ENCODE measurements around the gene PHACTR3. TPM values are rescaled to one million over a fixed set of nuclear protein-coding genes. Genes with fewer than 3 reads are reported as not detected.

Gene PHACTR3
- total RNA-seq, 4 donors from 2014 or later: 0.54 to 0.81 (median 0.59) TPM; not detected in 1

- ATAC-seq: no peak
- no peak overlapping the region for H3K27ac ChIP-seq
- no peak overlapping the region for H3K4me3 ChIP-seq
- TF ChIP-seq EP300 (IDR thresholded peaks at IDR 0.05) (no peak), CTCF (IDR thresholded peaks at IDR 0.05) (no peak), POLR2A (IDR thresholded peaks at IDR 0.05) (no peak), POLR2AphosphoS5 (IDR thresholded peaks at IDR 0.05) (no peak)
- whole genome bisulfite sequencing, 2 donors (ENCODE audit: low coverage in 1 of 2): 43 to 60% methylated on average over 6 of the region's 7 CpGs
- H3K4me1 ChIP-seq: peaks cover 0 to 10% (median 0%) of the 10 kb centered on the region in 3 donors
- H3K27me3 ChIP-seq: peaks cover 93% of the 10 kb centered on the region
- H3K9me3 ChIP-seq: no peaks in the 10 kb centered on the region
- no peaks in the 10 kb centered on the region for H3K36me3 ChIP-seq
Measured at GRCh38 chr20:59571151-59571550, 33.2 kb upstream of the PHACTR3 start.

GRCh38 chr20:59571551-59572314 lies 32.6 kb upstream of the PHACTR3 start:
- TF ChIP-seq EP300 (IDR thresholded peaks at IDR 0.05) (no peak), CTCF (IDR thresholded peaks at IDR 0.05) (peak in 3 of 4 experiments; percentile 72 to 96 (median 84))
- ATAC-seq: peak; percentile 67
- Histone ChIP-seq H3K36me3 (no peaks in the 10 kb centered on the region), H3K9me3 (no peaks in the 10 kb centered on the region), H3K4me1 (peaks cover 0 to 13% (median 0%) of the 10 kb centered on the region in 3 donors), H3K4me3 (peak overlapping the region in 1 of 2 donors; percentile 47), H3K27me3 (peaks cover 93% of the 10 kb centered on the region), H3K27ac (peak overlapping the region in 2 of 4 donors; percentile 35 to 46)
- 24% methylated on average over 10 of the region's 28 CpGs; no CpG with 5 or more reads in 1 of the 2 donors for WGBS, 2 donors (ENCODE audit: low coverage in 1 of 2)

GRCh38 chr20:59572515-59572914 lies 31.8 kb upstream of the PHACTR3 start:
- TF ChIP-seq EP300 (IDR thresholded peaks at IDR 0.05) (no peak), CTCF (IDR thresholded peaks at IDR 0.05) (no peak)
- no peaks in the 10 kb centered on the region for H3K9me3 ChIP-seq
- 98 to 100% methylated on average over 3 to 4 of the region's 4 CpGs for WGBS, 2 donors (ENCODE audit: low coverage in 1 of 2)
- H3K4me1 ChIP-seq: peaks cover 0 to 21% (median 0%) of the 10 kb centered on the region in 3 donors
- H3K27me3 ChIP-seq: peaks cover 93% of the 10 kb centered on the region
- no peak overlapping the region for H3K27ac ChIP-seq
- H3K4me3 ChIP-seq: no peak overlapping the region
- ATAC-seq: no peak
- H3K36me3 ChIP-seq: no peaks in the 10 kb centered on the region

- Histone ChIP-seq H3K9me3 (no peaks in the 10 kb centered on the region), H3K27ac (no peak overlapping the region), H3K27me3 (peaks cover 93% of the 10 kb centered on the region), H3K4me3 (no peak overlapping the region), H3K4me1 (peaks cover 0 to 24% (median 0%) of the 10 kb centered on the region in 3 donors), H3K36me3 (no peaks in the 10 kb centered on the region)
- no peak for TF ChIP-seq CTCF (IDR thresholded peaks at IDR 0.05)
- WGBS, 2 donors (ENCODE audit: low coverage in 1 of 2): 74 to 92% methylated on average over 2 to 5 of the region's 8 CpGs
- ATAC-seq: no peak
Measured at GRCh38 chr20:59573837-59574236, 30.5 kb upstream of the PHACTR3 start.

GRCh38 chr20:59574308-59574707 lies 30.0 kb upstream of the PHACTR3 start:
- H3K4me1 ChIP-seq: peaks cover 0 to 24% (median 0%) of the 10 kb centered on the region in 3 donors
- no peaks in the 10 kb centered on the region for H3K9me3 ChIP-seq
- no peak for TF ChIP-seq POLR2A (IDR thresholded peaks at IDR 0.05)
- TF ChIP-seq EP300 (IDR thresholded peaks at IDR 0.05): no peak
- TF ChIP-seq POLR2AphosphoS5 (IDR thresholded peaks at IDR 0.05): no peak
- no peak for TF ChIP-seq CTCF (IDR thresholded peaks at IDR 0.05)
- 0% methylated on average over 1 of the region's 3 CpGs; no CpG with 5 or more reads in 1 of the 2 donors for WGBS, 2 donors (ENCODE audit: low coverage in 1 of 2)
- no peaks in the 10 kb centered on the region for H3K36me3 ChIP-seq
- H3K27ac ChIP-seq: no peak overlapping the region
- ATAC-seq: no peak
- H3K27me3 ChIP-seq: peaks cover 93% of the 10 kb centered on the region
- H3K4me3 ChIP-seq: no peak overlapping the region

All from gastroesophageal sphincter (tissue), 4 donors.